ENCODE results near the gene DSCAM.

The DSCAM gene

GRCh38 chr21:40300300-40300699, 546.7 kb downstream of the DSCAM start:
- H3K4me1 ChIP-seq (ENCODE audit: control insufficient read depth, insufficient read depth, low read length, poor library complexity, severe bottlenecking) = no peaks in the 10 kb centered on the region
- no peak overlapping the region for H3K27ac ChIP-seq (ENCODE audit: low read depth, low read length, severe bottlenecking)
- no peaks in the 10 kb centered on the region for H3K9me3 ChIP-seq (ENCODE audit: control insufficient read depth, low read length)
- H3K4me3 ChIP-seq (ENCODE audit: extremely low read depth, insufficient read depth, low read length, poor library complexity, severe bottlenecking) = no peak overlapping the region
- no peaks in the 10 kb centered on the region for H3K36me3 ChIP-seq (ENCODE audit: control insufficient read depth, insufficient read depth, low read length)
- 55 to 80% methylated on average over 2 of the region's 3 CpGs for WGBS, 2 experiments (ENCODE audit: insufficient coverage in 2 of 2)

GRCh38 chr21:40299451-40299850, 547.5 kb downstream of the DSCAM start:
- H3K9me3 ChIP-seq (ENCODE audit: control insufficient read depth, low read length) = no peaks in the 10 kb centered on the region
- H3K36me3 ChIP-seq (ENCODE audit: control insufficient read depth, insufficient read depth, low read length) = no peaks in the 10 kb centered on the region
- no peak overlapping the region for H3K27ac ChIP-seq (ENCODE audit: low read depth, low read length, severe bottlenecking)
- no peak overlapping the region for H3K4me3 ChIP-seq (ENCODE audit: extremely low read depth, insufficient read depth, low read length, poor library complexity, severe bottlenecking)
- no peaks in the 10 kb centered on the region for H3K4me1 ChIP-seq (ENCODE audit: control insufficient read depth, insufficient read depth, low read length, poor library complexity, severe bottlenecking)

- WGBS, 2 experiments (ENCODE audit: insufficient coverage in 2 of 2) = no CpG with 5 or more reads among the region's 2 CpGs
- no peaks in the 10 kb centered on the region for H3K4me1 ChIP-seq (ENCODE audit: control insufficient read depth, insufficient read depth, low read length, poor library complexity, severe bottlenecking)
- no peaks in the 10 kb centered on the region for H3K9me3 ChIP-seq (ENCODE audit: control insufficient read depth, low read length)
- H3K36me3 ChIP-seq (ENCODE audit: control insufficient read depth, insufficient read depth, low read length) = no peaks in the 10 kb centered on the region
- H3K27ac ChIP-seq (ENCODE audit: low read depth, low read length, severe bottlenecking) = no peak overlapping the region
- H3K4me3 ChIP-seq (ENCODE audit: extremely low read depth, insufficient read depth, low read length, poor library complexity, severe bottlenecking) = no peak overlapping the region
Measured at GRCh38 chr21:40294345-40294744, 552.6 kb downstream of the DSCAM start.

DNA sequence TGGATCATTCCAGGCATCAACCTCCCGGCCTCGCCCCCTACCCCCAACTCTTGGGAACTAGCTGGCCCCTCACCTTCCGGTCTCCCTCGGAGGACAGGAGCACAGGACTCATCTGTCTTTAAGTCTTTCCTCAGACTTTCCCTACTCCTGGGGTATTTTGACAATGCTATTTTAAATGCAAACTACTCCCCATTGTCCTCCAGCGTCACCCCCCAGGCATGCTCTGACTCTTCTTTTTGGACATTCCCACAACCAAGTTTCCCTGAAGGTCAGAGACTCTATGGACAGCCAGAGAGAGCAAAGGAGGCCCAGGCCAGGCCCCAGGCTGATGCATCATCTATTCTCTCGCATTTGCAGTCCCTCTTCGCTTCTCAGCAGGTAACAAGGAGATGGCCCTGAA, 555.4 kb downstream of the DSCAM start:
- Histone ChIP-seq H3K9me3 (ENCODE audit: control insufficient read depth, low read length) (no peaks in the 10 kb centered on the region), H3K4me1 (ENCODE audit: control insufficient read depth, insufficient read depth, low read length, poor library complexity, severe bottlenecking) (no peaks in the 10 kb centered on the region), H3K27ac (ENCODE audit: low read depth, low read length, severe bottlenecking) (no peak overlapping the region), H3K4me3 (ENCODE audit: extremely low read depth, insufficient read depth, low read length, poor library complexity, severe bottlenecking) (no peak overlapping the region), H3K36me3 (ENCODE audit: control insufficient read depth, insufficient read depth, low read length) (no peaks in the 10 kb centered on the region)
- WGBS, 2 experiments (ENCODE audit: insufficient coverage in 2 of 2) = 51 to 81% methylated on average over 3 to 7 of the region's 7 CpGs

GRCh38 chr21:40284409-40284808, 562.5 kb downstream of the DSCAM start:
- 91 to 96% methylated on average over 4 of the region's 4 CpGs for WGBS, 2 experiments (ENCODE audit: insufficient coverage in 2 of 2)
- Histone ChIP-seq H3K27ac (ENCODE audit: low read depth, low read length, severe bottlenecking) (no peak overlapping the region), H3K4me3 (ENCODE audit: extremely low read depth, insufficient read depth, low read length, poor library complexity, severe bottlenecking) (no peak overlapping the region), H3K4me1 (ENCODE audit: control insufficient read depth, insufficient read depth, low read length, poor library complexity, severe bottlenecking) (no peaks in the 10 kb centered on the region), H3K9me3 (ENCODE audit: control insufficient read depth, low read length) (no peaks in the 10 kb centered on the region), H3K36me3 (ENCODE audit: control insufficient read depth, insufficient read depth, low read length) (no peaks in the 10 kb centered on the region)

GRCh38 chr21:40282912-40283886, 563.8 kb downstream of the DSCAM start:
- H3K36me3 ChIP-seq (ENCODE audit: control insufficient read depth, insufficient read depth, low read length) = no peaks in the 10 kb centered on the region
- H3K4me3 ChIP-seq (ENCODE audit: extremely low read depth, insufficient read depth, low read length, poor library complexity, severe bottlenecking) = no peak overlapping the region
- H3K9me3 ChIP-seq (ENCODE audit: control insufficient read depth, low read length) = no peaks in the 10 kb centered on the region
- no peaks in the 10 kb centered on the region for H3K4me1 ChIP-seq (ENCODE audit: control insufficient read depth, insufficient read depth, low read length, poor library complexity, severe bottlenecking)
- 83% methylated on average over 1 of the region's 3 CpGs; no CpG with 5 or more reads in 1 of the 2 experiments for WGBS, 2 experiments (ENCODE audit: insufficient coverage in 2 of 2)
- no peak overlapping the region for H3K27ac ChIP-seq (ENCODE audit: low read depth, low read length, severe bottlenecking)

DNA sequence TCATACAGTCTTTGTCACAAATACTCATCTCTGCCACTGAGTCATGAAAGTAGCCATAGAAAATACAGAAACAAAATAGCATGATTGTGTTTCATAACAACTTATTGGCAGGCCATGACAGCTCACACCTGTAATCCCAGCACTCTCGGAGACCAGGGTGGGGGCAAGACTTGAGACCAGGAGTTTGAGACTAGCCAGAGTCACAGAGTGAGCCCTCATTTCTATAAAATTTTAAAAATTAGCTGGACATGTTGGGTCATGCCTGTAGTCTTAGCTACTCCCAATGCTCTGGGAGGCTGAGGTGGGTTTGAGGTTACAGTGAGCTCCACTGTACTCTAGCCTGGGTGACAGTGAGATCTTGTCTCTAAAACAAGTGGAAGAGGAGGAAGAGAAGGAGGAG, 568.6 kb downstream of the DSCAM start:
- WGBS, 2 experiments (ENCODE audit: insufficient coverage in 2 of 2) = 100% methylated on average over 1 of the region's 1 CpG
- H3K9me3 ChIP-seq (ENCODE audit: control insufficient read depth, low read length) = no peaks in the 10 kb centered on the region
- no peaks in the 10 kb centered on the region for H3K4me1 ChIP-seq (ENCODE audit: control insufficient read depth, insufficient read depth, low read length, poor library complexity, severe bottlenecking)
- H3K27ac ChIP-seq (ENCODE audit: low read depth, low read length, severe bottlenecking) = no peak overlapping the region
- H3K36me3 ChIP-seq (ENCODE audit: control insufficient read depth, insufficient read depth, low read length) = no peaks in the 10 kb centered on the region
- no peak overlapping the region for H3K4me3 ChIP-seq (ENCODE audit: extremely low read depth, insufficient read depth, low read length, poor library complexity, severe bottlenecking)

GRCh38 chr21:40276001-40276400, 571.0 kb downstream of the DSCAM start:
- no peaks in the 10 kb centered on the region for H3K4me1 ChIP-seq (ENCODE audit: control insufficient read depth, insufficient read depth, low read length, poor library complexity, severe bottlenecking)

GRCh38 chr21:40272037-40272436, 574.9 kb downstream of the DSCAM start:
- Histone ChIP-seq H3K36me3 (ENCODE audit: control insufficient read depth, insufficient read depth, low read length) (no peaks in the 10 kb centered on the region), H3K4me1 (ENCODE audit: control insufficient read depth, insufficient read depth, low read length, poor library complexity, severe bottlenecking) (no peaks in the 10 kb centered on the region), H3K4me3 (ENCODE audit: extremely low read depth, insufficient read depth, low read length, poor library complexity, severe bottlenecking) (no peak overlapping the region), H3K27ac (ENCODE audit: low read depth, low read length, severe bottlenecking) (no peak overlapping the region), H3K9me3 (ENCODE audit: control insufficient read depth, low read length) (no peaks in the 10 kb centered on the region)
- WGBS, 2 experiments (ENCODE audit: insufficient coverage in 2 of 2) = 90% methylated on average over 2 of the region's 4 CpGs; no CpG with 5 or more reads in 1 of the 2 experiments

More at GRCh38 chr21:40276001-40276400, 571.0 kb downstream of the DSCAM start:
- Histone ChIP-seq H3K36me3 (ENCODE audit: control insufficient read depth, insufficient read depth, low read length) (no peaks in the 10 kb centered on the region), H3K27ac (ENCODE audit: low read depth, low read length, severe bottlenecking) (no peak overlapping the region), H3K9me3 (ENCODE audit: control insufficient read depth, low read length) (no peaks in the 10 kb centered on the region), H3K4me3 (ENCODE audit: extremely low read depth, insufficient read depth, low read length, poor library complexity, severe bottlenecking) (no peak overlapping the region)
- 93 to 94% methylated on average over 7 to 8 of the region's 12 CpGs for WGBS, 2 experiments (ENCODE audit: insufficient coverage in 2 of 2)

DNA sequence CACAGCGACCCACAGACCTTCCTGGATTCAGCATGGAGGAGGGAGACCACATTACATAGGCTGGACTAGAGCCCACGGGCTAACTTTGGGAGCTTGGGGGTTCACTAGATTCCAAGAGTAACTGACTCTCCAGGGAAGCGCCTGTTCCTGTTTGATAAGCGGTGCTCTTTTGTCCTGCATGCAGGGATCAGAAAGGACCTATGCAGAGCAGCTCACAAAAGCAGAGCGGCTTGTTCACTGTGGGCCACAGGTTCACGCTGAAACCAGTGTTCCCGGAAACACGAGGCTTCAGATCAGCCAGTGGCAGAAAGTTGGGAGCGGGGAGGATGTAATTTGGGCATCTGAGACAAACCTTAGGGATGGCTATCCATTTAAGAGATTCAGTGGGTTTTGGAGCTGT, 575.8 kb downstream of the DSCAM start:
- H3K27ac ChIP-seq (ENCODE audit: low read depth, low read length, severe bottlenecking) = no peak overlapping the region
- no peak overlapping the region for H3K4me3 ChIP-seq (ENCODE audit: extremely low read depth, insufficient read depth, low read length, poor library complexity, severe bottlenecking)
- WGBS, 2 experiments (ENCODE audit: insufficient coverage in 2 of 2) = 69 to 79% methylated on average over 9 of the region's 9 CpGs
- H3K4me1 ChIP-seq (ENCODE audit: control insufficient read depth, insufficient read depth, low read length, poor library complexity, severe bottlenecking) = no peaks in the 10 kb centered on the region
- no peaks in the 10 kb centered on the region for H3K9me3 ChIP-seq (ENCODE audit: control insufficient read depth, low read length)
- H3K36me3 ChIP-seq (ENCODE audit: control insufficient read depth, insufficient read depth, low read length) = no peaks in the 10 kb centered on the region

- Histone ChIP-seq H3K9me3 (ENCODE audit: control insufficient read depth, low read length) (no peaks in the 10 kb centered on the region), H3K36me3 (ENCODE audit: control insufficient read depth, insufficient read depth, low read length) (no peaks in the 10 kb centered on the region), H3K27ac (ENCODE audit: low read depth, low read length, severe bottlenecking) (no peak overlapping the region), H3K4me3 (ENCODE audit: extremely low read depth, insufficient read depth, low read length, poor library complexity, severe bottlenecking) (no peak overlapping the region), H3K4me1 (ENCODE audit: control insufficient read depth, insufficient read depth, low read length, poor library complexity, severe bottlenecking) (no peaks in the 10 kb centered on the region)
- WGBS, 2 experiments (ENCODE audit: insufficient coverage in 2 of 2) = 63 to 83% methylated on average over 2 to 4 of the region's 4 CpGs
Measured at GRCh38 chr21:40270047-40270446, 576.9 kb downstream of the DSCAM start.
